Measurements from ENCODE around the gene MTARC2. TPM values are rescaled to one million over a fixed set of nuclear protein-coding genes. Genes with fewer than 3 reads are reported as not detected.
A peak's percentile ranks its signal among the peaks of the same experiment; 100 is the strongest.

MTARC2 gene
- total RNA-seq, 1 experiment from 2014 or later: 8.7 TPM

DNA sequence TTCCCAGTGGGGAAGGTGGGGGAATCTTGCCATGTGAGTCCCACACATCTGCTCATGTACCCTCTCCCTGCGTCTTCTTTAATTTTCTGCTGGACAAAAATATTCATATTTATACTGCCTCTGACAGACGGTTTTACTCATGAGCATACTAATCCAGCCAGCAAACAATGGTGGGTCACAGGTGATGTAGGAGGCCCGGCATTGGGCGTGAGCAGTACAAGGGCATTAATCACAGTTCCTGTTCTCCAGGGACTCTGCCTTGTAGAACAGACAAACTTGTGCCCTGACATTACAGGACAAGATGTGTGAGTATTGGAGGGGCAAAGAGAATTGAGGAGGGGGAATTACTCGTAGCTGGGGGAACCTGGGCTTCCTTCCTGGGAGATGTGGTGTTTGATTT lies 63.6 kb downstream of the MTARC2 start:
- in situ Hi-C loops (cut with HindIII; ENCODE audit: low pct_unique_long_range_greater_than_20kb, low sequenced_read_pairs): no loop called here
- DNase-seq (ENCODE audit: low read depth): no peak

DNA sequence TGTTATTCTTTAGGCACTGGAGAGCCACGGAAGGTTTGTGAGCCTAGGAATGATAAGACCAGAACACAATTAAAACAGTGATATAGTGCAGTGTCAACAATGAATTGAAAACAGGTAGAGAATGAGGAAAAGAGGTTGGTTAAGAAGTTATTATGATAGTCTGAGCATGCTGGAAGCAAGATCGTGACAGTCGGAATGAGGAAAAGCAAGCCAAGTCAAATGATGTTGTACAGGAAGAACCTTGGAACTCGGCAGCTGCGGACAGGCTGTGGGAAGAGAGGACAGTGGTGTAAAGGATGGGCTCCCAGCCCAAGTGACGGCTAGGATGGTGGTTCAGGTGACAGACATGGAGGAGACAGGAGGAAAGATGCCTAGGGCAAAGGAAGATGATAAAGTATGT lies 64.2 kb downstream of the MTARC2 start:
- in situ Hi-C loops (cut with HindIII; ENCODE audit: low pct_unique_long_range_greater_than_20kb, low sequenced_read_pairs): no loop called here

DNA sequence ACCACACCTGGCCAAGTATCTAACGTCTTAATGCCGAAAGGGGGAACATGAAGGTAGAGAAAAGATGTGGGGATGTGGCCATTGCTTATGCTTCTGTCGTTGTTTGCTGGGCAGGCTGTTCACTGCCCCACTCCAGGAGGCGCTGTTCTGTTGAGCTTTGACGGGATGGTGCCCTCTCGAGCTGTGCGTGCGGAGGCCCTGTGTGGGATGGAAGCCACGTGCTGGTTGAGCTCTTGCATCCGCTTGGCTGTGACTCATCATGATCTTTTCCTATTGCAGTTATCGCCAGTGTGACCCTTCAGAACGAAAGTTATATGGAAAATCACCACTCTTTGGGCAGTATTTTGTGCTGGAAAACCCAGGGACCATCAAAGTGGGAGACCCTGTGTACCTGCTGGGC lies 64.9 kb downstream of the MTARC2 start:
- in situ Hi-C loops (cut with HindIII; ENCODE audit: low pct_unique_long_range_greater_than_20kb, low sequenced_read_pairs): no loop called here
- DNase-seq (ENCODE audit: low read depth): no peak

More for the DNA sequence above, 64.2 kb downstream of the MTARC2 start:
- no peak for DNase-seq (ENCODE audit: low read depth)

DNA sequence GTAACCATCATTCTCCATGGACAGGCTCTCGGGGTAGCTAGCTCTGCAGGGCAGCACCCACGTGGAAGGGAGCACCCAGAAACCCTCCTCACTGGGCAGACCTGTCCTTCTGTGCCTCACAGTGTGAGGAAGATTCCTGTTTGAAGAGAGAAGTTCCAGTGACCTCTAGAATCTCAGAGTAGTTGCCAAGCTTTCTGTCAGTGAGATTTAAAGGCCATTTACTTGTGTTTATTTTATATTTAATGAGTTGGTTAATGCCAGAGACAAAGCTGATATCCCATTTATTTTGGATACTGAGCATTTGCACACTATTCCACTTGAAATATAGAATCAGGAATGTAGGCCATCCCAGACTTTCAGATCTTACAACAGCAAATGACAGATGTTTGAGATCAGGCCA lies 67.3 kb downstream of the MTARC2 start:
- in situ Hi-C loops (cut with HindIII; ENCODE audit: low pct_unique_long_range_greater_than_20kb, low sequenced_read_pairs): no loop called here
- DNase-seq (ENCODE audit: low read depth): no peak

DNA sequence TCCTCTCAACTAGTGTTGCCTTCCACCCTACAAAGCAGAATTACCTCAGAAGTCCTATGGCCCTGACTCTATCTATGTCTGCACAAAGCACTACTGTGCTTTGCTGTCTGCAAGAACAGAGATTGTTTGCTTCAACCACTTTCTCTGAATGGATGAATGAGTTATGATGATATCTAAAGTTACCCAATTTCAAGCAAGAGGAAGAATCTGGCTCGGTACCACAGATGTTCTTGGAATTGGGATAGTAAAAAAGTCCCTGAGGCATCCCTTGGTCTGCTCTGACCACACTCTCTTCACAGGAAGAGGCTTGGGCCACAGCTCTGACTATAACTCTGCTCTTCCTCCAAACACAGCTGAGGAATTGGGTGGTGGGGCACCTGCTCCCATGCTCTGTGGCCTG lies 69.8 kb downstream of the MTARC2 start:
- no peak for DNase-seq (ENCODE audit: low read depth)
- in situ Hi-C loops (cut with HindIII; ENCODE audit: low pct_unique_long_range_greater_than_20kb, low sequenced_read_pairs): no loop called here

DNA sequence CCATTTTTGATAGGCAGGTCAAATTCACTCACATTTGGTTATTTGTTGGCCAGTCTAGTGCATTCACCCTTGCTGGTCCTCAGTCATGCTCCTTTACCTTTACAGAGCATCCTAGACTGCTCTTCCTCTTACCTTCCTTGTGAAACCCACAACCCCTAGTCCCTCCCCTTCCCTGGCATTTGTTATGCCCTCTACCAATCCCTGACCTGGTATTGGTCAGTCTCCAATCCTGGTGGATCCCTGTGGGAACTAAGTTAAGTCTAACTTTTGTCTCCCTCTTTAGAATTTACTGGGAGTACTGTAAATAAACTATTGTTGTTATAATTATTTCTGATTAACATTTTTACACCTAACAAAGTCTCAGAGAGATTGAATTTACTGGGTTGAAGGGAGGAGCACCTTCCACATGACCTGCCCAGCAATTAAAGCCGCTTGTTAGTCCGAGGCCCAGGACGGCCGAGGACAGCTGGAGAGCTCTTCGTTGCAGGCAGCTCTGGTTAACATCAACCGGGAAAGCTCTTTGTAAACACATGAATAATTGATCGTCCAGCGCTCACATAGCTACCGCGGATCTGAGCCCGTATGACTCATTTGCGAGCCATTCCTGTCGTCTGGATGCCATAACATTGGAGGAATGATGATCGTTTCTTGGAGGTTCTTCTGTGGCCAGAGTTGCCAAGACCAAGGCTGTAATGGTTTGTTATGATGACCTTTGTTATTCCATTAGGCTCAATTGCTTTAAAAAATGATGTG lies 70.5 kb downstream of the MTARC2 start:
- in situ Hi-C loops (cut with HindIII; ENCODE audit: low pct_unique_long_range_greater_than_20kb, low sequenced_read_pairs): no loop called here

DNA sequence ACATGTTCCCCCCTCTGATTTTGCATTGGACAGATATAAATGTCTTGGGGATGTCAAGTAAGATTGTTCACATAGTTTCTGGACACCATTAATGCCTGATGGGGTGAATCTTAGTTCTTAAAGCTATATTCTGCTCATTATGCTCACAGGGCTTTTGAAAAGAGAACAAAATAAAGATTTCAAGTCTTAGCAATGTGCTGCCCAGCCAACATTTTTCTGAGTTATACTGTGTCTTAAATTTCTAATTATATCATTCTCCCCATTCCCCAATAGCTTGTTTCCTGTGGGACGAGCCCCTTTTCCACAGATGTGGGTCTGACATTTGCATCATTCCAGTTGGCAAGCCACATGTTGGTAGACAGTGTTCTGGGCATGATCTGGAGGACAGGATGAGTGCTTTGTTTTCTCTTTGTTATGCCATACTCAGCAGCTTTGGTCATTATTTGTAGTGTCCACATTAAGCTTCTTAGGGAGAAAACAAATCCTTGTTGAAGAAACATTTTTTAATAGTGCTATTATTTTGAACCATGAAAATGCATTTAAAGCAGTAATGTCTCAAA lies 71.4 kb downstream of the MTARC2 start:
- in situ Hi-C loops (cut with HindIII; ENCODE audit: low pct_unique_long_range_greater_than_20kb, low sequenced_read_pairs): no loop called here
- no peak for DNase-seq (ENCODE audit: low read depth)

More for the DNA sequence above, 70.5 kb downstream of the MTARC2 start:
- DNase-seq (ENCODE audit: low read depth): peak; percentile 66

DNA sequence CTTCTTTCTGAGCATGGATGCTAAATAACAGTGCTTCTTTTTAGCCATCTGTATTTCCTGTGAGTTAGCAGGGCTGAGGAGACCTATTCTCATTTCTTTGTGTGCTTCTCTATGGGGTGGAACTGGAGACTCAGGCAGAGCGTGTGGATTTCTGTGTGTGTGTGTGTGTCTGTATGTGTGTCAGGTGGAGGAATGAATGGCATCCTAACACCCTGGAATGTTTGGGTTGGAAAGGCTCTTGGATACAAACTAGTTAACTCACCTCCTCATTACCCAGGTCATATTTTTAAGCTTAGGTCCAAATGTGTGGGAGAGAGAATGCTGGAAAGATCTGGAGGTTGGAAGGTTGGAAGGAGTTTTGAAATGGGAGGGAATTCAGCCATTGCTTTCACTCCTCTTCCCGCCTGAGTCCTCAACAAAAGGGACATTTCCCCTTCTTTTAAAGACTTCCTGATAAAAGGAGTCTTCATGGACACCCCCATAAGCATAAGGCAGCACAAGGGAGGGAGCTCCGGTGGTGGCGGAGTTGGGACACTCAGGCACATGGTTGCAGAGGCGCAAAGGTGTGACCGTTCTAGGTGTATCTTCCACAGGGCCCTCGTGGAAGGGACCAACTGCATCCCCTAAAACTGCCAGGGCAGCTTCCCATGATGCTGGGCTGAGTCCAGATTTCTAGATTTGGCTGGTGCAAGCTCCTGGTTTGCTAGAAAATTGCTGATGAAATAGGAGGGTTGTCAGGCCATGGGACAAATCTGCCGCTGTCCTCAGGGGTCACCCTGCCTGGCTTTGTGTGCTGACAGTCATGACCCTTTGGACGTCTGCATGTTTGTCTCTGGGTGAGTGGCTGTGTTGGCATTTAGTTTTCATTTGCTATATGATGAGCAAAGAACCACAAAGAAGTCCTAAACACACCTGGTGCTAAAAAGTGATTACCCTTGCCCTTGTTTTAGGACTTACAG lies 76.2 kb downstream of the MTARC2 start:
- in situ Hi-C loops (cut with HindIII; ENCODE audit: low pct_unique_long_range_greater_than_20kb, low sequenced_read_pairs): no loop called here

DNA sequence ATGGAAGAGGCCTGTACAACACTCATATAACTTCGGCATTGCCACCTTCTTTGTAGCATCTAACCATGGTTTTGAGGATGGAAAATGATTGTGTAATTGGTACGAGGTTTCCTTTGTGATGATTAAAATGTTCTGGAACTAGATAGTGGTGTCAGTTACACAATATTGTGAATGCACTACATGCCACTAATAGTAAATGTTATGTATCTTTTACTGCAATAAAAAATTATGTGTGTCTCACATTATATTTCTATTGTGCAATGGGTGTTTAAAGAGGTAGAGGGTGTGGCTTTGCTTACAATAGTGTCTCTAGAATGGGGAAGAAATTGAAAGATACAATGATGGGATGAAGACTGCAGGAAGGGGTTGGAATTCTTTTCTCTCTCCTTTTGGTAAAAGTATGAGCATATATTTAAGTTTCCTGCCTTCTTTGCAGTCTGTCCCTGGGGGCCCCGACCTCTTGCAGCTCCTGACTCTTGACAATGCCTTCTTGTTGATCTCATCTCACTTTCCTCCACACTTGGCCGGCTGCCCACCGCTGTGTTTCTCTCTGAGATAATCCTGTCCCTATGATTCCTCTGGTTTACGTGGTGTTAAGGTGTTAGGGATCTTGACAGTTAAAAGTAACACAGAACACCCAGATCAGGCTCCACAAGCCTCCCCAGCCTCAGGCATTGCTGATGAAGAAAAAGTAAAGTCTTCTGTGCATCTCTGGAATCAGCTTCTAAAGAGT lies 77.9 kb downstream of the MTARC2 start:
- DNase-seq (ENCODE audit: low read depth): no peak
- in situ Hi-C loops (cut with HindIII; ENCODE audit: low pct_unique_long_range_greater_than_20kb, low sequenced_read_pairs): no loop called here

More for the DNA sequence above, 76.2 kb downstream of the MTARC2 start:
- DNase-seq (ENCODE audit: low read depth): no peak

DNA sequence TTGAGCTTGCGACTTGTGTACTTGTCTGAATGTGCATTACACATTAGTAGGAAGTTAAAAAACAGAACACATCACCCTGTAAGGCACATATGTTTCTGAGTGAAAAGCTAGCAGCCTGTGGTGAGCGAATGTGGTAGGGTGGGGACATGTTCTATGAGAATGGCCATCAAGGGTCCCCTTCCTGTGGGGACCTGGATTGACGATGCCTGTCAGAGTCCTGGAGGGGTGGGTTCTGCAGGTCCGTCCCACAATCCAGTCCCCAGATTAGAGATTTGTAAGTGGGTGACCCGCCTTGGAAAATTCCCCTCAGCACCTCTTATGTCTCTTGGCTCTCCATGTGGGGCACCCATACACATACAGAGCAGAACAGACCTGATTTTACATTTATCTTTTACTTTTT lies 78.6 kb downstream of the MTARC2 start:
- no peak for DNase-seq (ENCODE audit: low read depth)
- in situ Hi-C loops (cut with HindIII; ENCODE audit: low pct_unique_long_range_greater_than_20kb, low sequenced_read_pairs): no loop called here

DNA sequence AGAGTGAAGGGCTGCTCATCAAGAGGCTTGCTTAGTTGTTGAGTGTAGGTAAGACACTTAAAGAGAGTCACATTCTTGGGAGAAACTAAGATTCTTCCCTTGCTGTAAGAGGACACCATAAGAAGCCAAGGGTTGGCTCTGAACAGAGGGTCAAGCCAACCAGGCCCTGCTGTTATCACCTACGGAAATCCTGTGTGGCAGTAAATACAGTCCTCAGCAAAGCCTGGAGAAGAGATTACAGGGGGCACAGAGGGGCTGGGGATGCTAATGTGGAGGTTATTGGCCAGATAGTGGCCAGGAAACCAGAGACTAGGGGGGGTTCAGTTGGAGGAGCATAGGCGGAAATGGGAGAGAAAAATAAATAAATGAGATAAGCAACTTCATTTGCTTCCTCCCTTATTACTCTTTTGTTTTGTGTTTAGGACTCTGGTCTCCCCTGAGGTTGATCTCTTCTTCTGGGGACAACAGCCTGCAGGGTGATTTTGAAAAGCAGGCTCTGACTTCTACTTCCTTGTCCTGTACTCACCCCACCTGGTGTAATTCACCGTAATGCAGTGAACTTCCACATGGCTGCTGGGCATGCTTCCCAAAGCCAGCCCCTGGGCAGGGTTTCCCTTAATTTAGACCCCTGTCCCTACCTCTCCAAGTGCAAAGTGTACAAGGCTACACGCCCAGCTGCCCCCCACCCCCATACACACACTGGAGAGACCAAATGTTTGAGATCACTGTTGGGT lies 79.5 kb downstream of the MTARC2 start:
- in situ Hi-C loops (cut with HindIII; ENCODE audit: low pct_unique_long_range_greater_than_20kb, low sequenced_read_pairs): no loop called here
- no peak for DNase-seq (ENCODE audit: low read depth)

DNA sequence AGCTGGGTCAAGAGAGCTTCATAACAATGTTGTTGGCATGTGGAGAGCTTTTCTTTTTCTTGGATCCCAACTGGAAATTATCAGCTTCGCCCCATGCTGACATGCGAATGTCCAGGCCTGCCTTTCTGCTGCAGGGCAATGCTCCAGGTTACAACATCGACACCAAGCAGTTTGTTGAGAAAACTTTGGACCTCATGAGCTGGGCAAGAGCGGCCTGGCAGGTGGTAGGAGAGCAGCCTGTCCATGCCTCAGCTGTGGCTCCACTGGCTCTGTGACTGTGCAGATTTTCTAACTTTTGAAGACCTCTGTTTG lies 80.0 kb downstream of the MTARC2 start:
- in situ Hi-C loops (cut with HindIII; ENCODE audit: low pct_unique_long_range_greater_than_20kb, low sequenced_read_pairs): no loop called here
- DNase-seq (ENCODE audit: low read depth): no peak

DNA sequence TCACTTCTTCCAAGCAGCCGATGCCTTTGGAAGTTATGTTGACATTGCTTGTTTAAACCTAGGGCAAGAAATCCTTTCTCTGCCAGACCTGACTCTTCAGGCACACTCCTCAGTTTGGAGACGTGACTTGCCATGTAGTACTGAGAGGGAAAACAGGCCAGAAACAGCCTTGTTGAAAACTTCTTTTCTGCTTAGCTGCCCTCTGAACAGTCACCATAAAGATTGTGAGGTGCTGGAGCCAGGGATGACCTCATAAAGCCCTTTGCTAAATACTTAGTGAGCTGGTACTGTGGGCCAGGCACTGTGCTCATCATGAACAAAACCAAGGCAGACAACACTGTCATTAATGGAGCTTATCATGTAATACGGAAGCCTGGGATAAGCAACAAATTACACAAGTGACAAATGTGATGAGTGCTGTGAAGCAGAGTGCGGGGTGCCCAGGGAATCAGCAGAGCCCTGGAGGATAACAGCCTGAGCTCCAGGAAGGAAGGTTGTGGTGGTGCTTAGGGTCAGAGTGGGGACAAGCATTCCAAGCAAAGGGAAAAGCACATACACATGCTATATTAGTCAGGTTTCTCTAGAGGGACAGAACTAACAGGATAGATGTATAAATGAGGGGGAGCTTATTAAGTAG lies 80.9 kb downstream of the MTARC2 start:
- DNase-seq (ENCODE audit: low read depth): no peak
- in situ Hi-C loops (cut with HindIII; ENCODE audit: low pct_unique_long_range_greater_than_20kb, low sequenced_read_pairs): no loop called here

DNA sequence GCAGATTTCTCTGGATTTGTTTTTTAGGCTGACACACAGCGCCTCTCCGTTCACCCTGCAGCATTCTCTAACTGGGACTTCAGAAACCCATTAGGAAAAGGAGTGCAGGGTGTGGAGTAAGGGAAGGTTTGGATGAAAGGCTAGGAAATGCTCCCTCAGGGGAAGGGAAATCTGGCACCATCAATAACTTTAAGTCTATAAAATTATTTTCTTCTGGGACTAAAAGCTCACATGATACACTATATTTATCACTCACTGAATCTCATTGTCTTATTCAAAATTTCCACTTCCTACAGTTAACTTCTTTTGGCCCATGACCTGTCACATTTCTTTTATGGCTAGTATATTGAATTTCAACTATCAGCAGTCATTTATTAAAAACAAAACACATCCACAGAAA lies 85.3 kb downstream of the MTARC2 start:
- no peak for DNase-seq (ENCODE audit: low read depth)
- in situ Hi-C loops (cut with HindIII; ENCODE audit: low pct_unique_long_range_greater_than_20kb, low sequenced_read_pairs): no loop called here
